ENCODE measurements around the gene SELL. TPM values are rescaled to one million over a fixed set of nuclear protein-coding genes. Genes with fewer than 3 reads are reported as not detected.

The SELL gene
- total RNA-seq, 4 donors from 2014 or later, result 2.1 to 8.2 TPM; not detected in 2

- peaks cover 10% of the 10 kb centered on the region for H3K27me3 ChIP-seq
- no peak overlapping the region for H3K4me3 ChIP-seq
- peaks cover 0 to 6% (median 0%) of the 10 kb centered on the region in 3 donors for H3K4me1 ChIP-seq
- H3K9me3 ChIP-seq, result peaks cover 0 to 8% (median 0%) of the 10 kb centered on the region in 3 donors
- no peaks in the 10 kb centered on the region for H3K36me3 ChIP-seq
- 79 to 100% methylated on average over 1 to 3 of the region's 3 CpGs for WGBS, 2 donors (ENCODE audit: low coverage in 1 of 2)
- ATAC-seq, result no peak
- TF ChIP-seq POLR2A (IDR thresholded peaks at IDR 0.05) (no peak), CTCF (IDR thresholded peaks at IDR 0.05) (no peak), EP300 (IDR thresholded peaks at IDR 0.05) (no peak), POLR2AphosphoS5 (IDR thresholded peaks at IDR 0.05) (no peak)
- H3K27ac ChIP-seq, result no peak overlapping the region
Measured at GRCh38 chr1:169708647-169709046, 2.8 kb downstream of the SELL start.

GRCh38 chr1:169707912-169708604 lies 3.4 kb downstream of the SELL start:
- TF ChIP-seq POLR2AphosphoS5 (IDR thresholded peaks at IDR 0.05) (no peak), CTCF (IDR thresholded peaks at IDR 0.05) (no peak), EP300 (IDR thresholded peaks at IDR 0.05) (no peak), POLR2A (IDR thresholded peaks at IDR 0.05) (no peak)
- H3K27me3 ChIP-seq, result peaks cover 10% of the 10 kb centered on the region
- ATAC-seq, result no peak
- H3K27ac ChIP-seq, result no peak overlapping the region
- 67% methylated on average over 4 to 9 of the region's 9 CpGs for WGBS, 2 donors (ENCODE audit: low coverage in 1 of 2)
- peaks cover 0 to 2% (median 0%) of the 10 kb centered on the region in 3 donors for H3K9me3 ChIP-seq
- no peaks in the 10 kb centered on the region for H3K36me3 ChIP-seq
- no peak overlapping the region for H3K4me3 ChIP-seq
- H3K4me1 ChIP-seq, result peaks cover 0 to 6% (median 0%) of the 10 kb centered on the region in 3 donors

GRCh38 chr1:169704797-169705196 lies 6.6 kb downstream of the SELL start:
- 64 to 76% methylated on average over 2 of the region's 2 CpGs for WGBS, 2 donors (ENCODE audit: low coverage in 1 of 2)
- Histone ChIP-seq H3K27ac (no peak overlapping the region), H3K4me3 (no peak overlapping the region), H3K4me1 (no peaks in the 10 kb centered on the region), H3K27me3 (peaks cover 10% of the 10 kb centered on the region), H3K36me3 (no peaks in the 10 kb centered on the region), H3K9me3 (no peaks in the 10 kb centered on the region)
- TF ChIP-seq POLR2AphosphoS5 (IDR thresholded peaks at IDR 0.05), result no peak
- TF ChIP-seq CTCF (IDR thresholded peaks at IDR 0.05), result no peak
- no peak for TF ChIP-seq POLR2A (IDR thresholded peaks at IDR 0.05)
- TF ChIP-seq EP300 (IDR thresholded peaks at IDR 0.05), result no peak
- no peak for ATAC-seq

GRCh38 chr1:169701261-169702005 lies 10.0 kb downstream of the SELL start:
- Histone ChIP-seq H3K27ac (no peak overlapping the region), H3K9me3 (no peaks in the 10 kb centered on the region), H3K36me3 (no peaks in the 10 kb centered on the region), H3K4me3 (no peak overlapping the region), H3K27me3 (no peaks in the 10 kb centered on the region), H3K4me1 (no peaks in the 10 kb centered on the region)
- 88 to 95% methylated on average over 2 of the region's 2 CpGs for WGBS, 2 donors (ENCODE audit: low coverage in 1 of 2)
- no peak for TF ChIP-seq CTCF (IDR thresholded peaks at IDR 0.05)
- TF ChIP-seq POLR2AphosphoS5 (IDR thresholded peaks at IDR 0.05), result no peak
- TF ChIP-seq POLR2A (IDR thresholded peaks at IDR 0.05), result no peak
- TF ChIP-seq EP300 (IDR thresholded peaks at IDR 0.05), result no peak
- no peak for ATAC-seq
